ENCODE measurements around the gene CHAT.

- TF ChIP-seq, protein P1, sequence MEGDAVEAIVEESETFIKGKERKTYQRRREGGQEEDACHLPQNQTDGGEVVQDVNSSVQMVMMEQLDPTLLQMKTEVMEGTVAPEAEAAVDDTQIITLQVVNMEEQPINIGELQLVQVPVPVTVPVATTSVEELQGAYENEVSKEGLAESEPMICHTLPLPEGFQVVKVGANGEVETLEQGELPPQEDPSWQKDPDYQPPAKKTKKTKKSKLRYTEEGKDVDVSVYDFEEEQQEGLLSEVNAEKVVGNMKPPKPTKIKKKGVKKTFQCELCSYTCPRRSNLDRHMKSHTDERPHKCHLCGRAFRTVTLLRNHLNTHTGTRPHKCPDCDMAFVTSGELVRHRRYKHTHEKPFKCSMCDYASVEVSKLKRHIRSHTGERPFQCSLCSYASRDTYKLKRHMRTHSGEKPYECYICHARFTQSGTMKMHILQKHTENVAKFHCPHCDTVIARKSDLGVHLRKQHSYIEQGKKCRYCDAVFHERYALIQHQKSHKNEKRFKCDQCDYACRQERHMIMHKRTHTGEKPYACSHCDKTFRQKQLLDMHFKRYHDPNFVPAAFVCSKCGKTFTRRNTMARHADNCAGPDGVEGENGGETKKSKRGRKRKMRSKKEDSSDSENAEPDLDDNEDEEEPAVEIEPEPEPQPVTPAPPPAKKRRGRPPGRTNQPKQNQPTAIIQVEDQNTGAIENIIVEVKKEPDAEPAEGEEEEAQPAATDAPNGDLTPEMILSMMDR (IDR thresholded peaks at IDR 0.05; ENCODE audit: low read depth, low read length): no peak
- no peak for TF ChIP-seq EZH2phosphoT487 (IDR thresholded peaks at IDR 0.05; ENCODE audit: low read depth)
These were observed 43.8 kb downstream of the CHAT start for GRCh38 chr10:49657606-49658005.
